Glutamatergic neuron (in vitro differentiated cells): Measurements from ENCODE around the gene PPFIBP2. TPM values are rescaled to one million over a fixed set of nuclear protein-coding genes. Genes with fewer than 3 reads are reported as not detected.

Source experiments
- DNase-seq: peaks from one replicate; pipeline ENCODE4 v3.0.0; 2022
- H3K27ac Mint-ChIP-seq: one replicate; pipeline ENCODE4 v1.8.0; 2020; ENCODE audit warnings: mild to moderate bottlenecking, mixed read lengths, inconsistent platforms; ENCODE audit not compliant: unreplicated experiment
- H3K27me3 Mint-ChIP-seq: one replicate; pipeline ENCODE4 v1.8.0; 2020; ENCODE audit warnings: mild to moderate bottlenecking, moderate library complexity, mixed read lengths, inconsistent platforms; ENCODE audit not compliant: unreplicated experiment
- H3K36me3 Mint-ChIP-seq: one replicate; pipeline ENCODE4 v1.8.0; 2020; ENCODE audit warnings: mild to moderate bottlenecking, mixed read lengths, inconsistent platforms; ENCODE audit not compliant: unreplicated experiment
- H3K4me1 Mint-ChIP-seq: one replicate; pipeline ENCODE4 v1.8.0; 2020; ENCODE audit warnings: mild to moderate bottlenecking, low read depth, mixed read lengths, inconsistent platforms; ENCODE audit not compliant: unreplicated experiment
- H3K4me3 Mint-ChIP-seq: one replicate; pipeline ENCODE4 v1.8.0; 2020; ENCODE audit warnings: mild to moderate bottlenecking, mixed read lengths, inconsistent platforms; ENCODE audit not compliant: unreplicated experiment
- H3K9me3 Mint-ChIP-seq: one replicate; pipeline ENCODE4 v1.8.0; 2020; ENCODE audit warnings: mild to moderate bottlenecking, moderate library complexity, mixed read lengths, inconsistent platforms; ENCODE audit not compliant: unreplicated experiment
- total RNA-seq: library from RNA; stranded (reverse); fragmentation: NEBNext Ultra II Directional; extraction: Animal tissue kit (Norgen Biotek cat#: 25700); gene quantifications from one replicate; pipeline ENCODE4 v1.2.1, GENCODE V29; 2021; ENCODE audit not compliant: unreplicated experiment
- TF ChIP-seq, protein P1 (sequence below): fragments of 200-600 bp; sonication (generic); IDR thresholded peaks from one replicate; pipeline ENCODE4 v1.5.0; 2021; ENCODE audit not compliant: partially characterized antibody, unreplicated experiment

PPFIBP2 gene
- total RNA-seq, 1 donor from 2014 or later, result 1.5 TPM

DNA sequence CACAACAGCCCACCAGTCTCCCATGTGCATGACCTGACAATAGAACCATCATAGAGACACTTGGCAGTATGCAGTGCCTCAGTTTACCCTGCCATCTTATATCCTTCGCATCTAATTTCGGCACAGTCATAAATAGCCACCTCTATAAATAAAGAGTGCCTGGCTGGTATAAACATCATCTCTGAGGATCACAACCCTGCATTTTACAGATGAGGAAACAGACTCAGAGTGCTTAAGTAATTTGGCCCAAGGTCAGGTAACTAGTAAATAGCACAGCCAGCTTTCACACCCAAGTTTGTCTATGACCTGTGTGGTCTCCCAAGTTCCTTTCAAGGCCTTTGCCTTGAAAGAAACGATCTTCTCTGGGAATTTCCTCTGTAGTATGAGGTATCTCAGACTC is 114.9 kb downstream of the PPFIBP2 start:
- H3K9me3 Mint-ChIP-seq, result no peaks in the 10 kb centered on the region
- DNase-seq, result no peak
- no peak overlapping the region for H3K4me3 Mint-ChIP-seq
- peaks cover 6% of the 10 kb centered on the region for H3K27me3 Mint-ChIP-seq
- TF ChIP-seq, protein P1, sequence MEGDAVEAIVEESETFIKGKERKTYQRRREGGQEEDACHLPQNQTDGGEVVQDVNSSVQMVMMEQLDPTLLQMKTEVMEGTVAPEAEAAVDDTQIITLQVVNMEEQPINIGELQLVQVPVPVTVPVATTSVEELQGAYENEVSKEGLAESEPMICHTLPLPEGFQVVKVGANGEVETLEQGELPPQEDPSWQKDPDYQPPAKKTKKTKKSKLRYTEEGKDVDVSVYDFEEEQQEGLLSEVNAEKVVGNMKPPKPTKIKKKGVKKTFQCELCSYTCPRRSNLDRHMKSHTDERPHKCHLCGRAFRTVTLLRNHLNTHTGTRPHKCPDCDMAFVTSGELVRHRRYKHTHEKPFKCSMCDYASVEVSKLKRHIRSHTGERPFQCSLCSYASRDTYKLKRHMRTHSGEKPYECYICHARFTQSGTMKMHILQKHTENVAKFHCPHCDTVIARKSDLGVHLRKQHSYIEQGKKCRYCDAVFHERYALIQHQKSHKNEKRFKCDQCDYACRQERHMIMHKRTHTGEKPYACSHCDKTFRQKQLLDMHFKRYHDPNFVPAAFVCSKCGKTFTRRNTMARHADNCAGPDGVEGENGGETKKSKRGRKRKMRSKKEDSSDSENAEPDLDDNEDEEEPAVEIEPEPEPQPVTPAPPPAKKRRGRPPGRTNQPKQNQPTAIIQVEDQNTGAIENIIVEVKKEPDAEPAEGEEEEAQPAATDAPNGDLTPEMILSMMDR, result no peak
- no peak overlapping the region for H3K27ac Mint-ChIP-seq
- H3K4me1 Mint-ChIP-seq, result no peaks in the 10 kb centered on the region
- H3K36me3 Mint-ChIP-seq, result no peaks in the 10 kb centered on the region

DNA sequence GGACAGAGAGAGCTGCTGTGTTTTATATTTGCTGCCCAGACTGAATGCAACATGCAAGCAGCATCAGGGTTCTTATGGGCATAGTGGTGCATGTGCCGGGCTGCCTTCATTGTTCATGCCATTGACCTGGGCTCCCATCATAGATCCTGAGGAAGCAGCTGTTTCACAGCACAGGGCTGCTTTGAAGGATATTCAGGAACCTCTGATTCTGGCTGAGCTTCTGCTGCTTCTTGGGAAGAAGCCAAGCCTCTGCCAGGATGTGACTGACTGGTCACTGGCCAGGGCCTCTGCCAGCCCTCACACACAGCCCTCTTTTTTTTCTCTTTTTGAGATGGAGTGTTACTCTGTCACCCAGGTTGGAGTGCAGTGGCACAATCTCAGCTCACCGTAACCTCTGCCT is 116.2 kb downstream of the PPFIBP2 start:
- TF ChIP-seq, protein P1, result no peak
- no peaks in the 10 kb centered on the region for H3K36me3 Mint-ChIP-seq
- no peaks in the 10 kb centered on the region for H3K4me1 Mint-ChIP-seq
- no peak overlapping the region for H3K27ac Mint-ChIP-seq
- DNase-seq, result no peak
- peaks cover 4% of the 10 kb centered on the region for H3K27me3 Mint-ChIP-seq
- H3K9me3 Mint-ChIP-seq, result no peaks in the 10 kb centered on the region
- no peak overlapping the region for H3K4me3 Mint-ChIP-seq

DNA sequence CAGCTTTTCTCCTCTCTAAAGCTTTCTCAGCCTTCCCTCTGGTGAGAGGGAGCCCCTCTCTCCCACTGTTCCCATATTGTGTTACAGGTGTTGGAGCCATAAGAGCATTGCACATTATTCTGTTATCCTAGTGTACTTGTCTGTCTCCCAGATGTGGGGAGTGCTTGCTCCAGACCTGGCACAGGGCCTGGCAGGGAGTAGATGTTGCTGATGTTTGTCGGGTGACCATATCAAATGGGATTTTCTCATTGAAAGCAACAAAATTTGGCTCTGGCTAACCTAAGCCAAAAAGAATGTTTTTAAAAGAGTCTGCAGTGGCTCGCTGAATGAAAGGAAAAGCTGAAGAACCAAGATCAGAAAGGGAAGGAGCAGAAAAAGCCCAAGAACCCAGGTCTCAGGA is 118.4 kb downstream of the PPFIBP2 start:
- Mint-ChIP-seq H3K27me3 (no peaks in the 10 kb centered on the region), H3K4me3 (no peak overlapping the region), H3K4me1 (no peaks in the 10 kb centered on the region), H3K9me3 (no peaks in the 10 kb centered on the region), H3K36me3 (no peaks in the 10 kb centered on the region), H3K27ac (no peak overlapping the region)
- TF ChIP-seq, protein P1, result no peak
- no peak for DNase-seq

DNA sequence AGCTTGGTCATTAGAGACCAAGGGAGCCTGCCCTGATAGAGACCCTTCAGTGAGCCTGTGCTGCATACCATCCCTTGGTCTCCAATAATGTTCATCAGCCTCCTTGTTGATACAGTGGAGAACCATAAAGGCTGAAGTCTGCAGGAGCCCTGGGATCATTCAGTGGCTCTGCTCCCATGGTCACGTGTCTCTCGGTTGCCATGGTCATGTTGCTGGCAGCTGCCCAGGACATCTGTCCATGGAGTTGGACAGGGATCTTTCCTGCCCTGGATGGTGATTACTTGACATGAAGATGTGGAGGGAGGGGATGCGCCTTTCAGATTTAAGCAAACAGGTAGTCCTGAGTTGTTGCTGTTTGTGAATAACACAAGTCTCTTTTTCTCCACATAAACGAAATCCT is 121.3 kb downstream of the PPFIBP2 start:
- H3K27me3 Mint-ChIP-seq, result peaks cover 1% of the 10 kb centered on the region
- H3K36me3 Mint-ChIP-seq, result no peaks in the 10 kb centered on the region
- no peak for DNase-seq
- no peak overlapping the region for H3K27ac Mint-ChIP-seq
- H3K9me3 Mint-ChIP-seq, result no peaks in the 10 kb centered on the region
- TF ChIP-seq, protein P1, result no peak
- H3K4me3 Mint-ChIP-seq, result no peak overlapping the region
- H3K4me1 Mint-ChIP-seq, result no peaks in the 10 kb centered on the region

DNA sequence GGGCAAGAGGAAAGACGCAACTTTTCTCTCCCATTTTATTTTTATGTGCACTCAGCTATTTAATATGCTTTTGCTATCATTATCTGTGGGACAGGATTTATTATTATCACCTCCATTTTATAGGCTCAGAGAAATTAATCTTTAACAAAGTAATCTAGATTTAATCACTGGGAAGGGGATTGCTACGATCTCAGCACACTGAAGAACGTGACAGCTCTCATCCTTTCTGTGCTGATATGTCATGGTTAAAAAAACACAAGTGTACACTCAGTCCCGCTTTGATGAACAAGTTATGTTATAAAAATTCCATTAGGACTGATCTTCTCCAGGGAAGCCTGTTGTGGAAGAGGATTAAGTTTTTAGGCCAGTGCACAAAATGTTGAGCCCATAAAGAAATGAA is 121.9 kb downstream of the PPFIBP2 start:
- Mint-ChIP-seq H3K27me3 (peaks cover 1% of the 10 kb centered on the region), H3K4me1 (no peaks in the 10 kb centered on the region), H3K9me3 (no peaks in the 10 kb centered on the region), H3K4me3 (no peak overlapping the region), H3K27ac (no peak overlapping the region), H3K36me3 (no peaks in the 10 kb centered on the region)
- no peak for DNase-seq
- TF ChIP-seq, protein P1, result no peak
